Measurements from ENCODE around the gene ALDH3B1.
A peak's percentile ranks its signal among the peaks of the same experiment; 100 is the strongest.

Gene ALDH3B1

DNA sequence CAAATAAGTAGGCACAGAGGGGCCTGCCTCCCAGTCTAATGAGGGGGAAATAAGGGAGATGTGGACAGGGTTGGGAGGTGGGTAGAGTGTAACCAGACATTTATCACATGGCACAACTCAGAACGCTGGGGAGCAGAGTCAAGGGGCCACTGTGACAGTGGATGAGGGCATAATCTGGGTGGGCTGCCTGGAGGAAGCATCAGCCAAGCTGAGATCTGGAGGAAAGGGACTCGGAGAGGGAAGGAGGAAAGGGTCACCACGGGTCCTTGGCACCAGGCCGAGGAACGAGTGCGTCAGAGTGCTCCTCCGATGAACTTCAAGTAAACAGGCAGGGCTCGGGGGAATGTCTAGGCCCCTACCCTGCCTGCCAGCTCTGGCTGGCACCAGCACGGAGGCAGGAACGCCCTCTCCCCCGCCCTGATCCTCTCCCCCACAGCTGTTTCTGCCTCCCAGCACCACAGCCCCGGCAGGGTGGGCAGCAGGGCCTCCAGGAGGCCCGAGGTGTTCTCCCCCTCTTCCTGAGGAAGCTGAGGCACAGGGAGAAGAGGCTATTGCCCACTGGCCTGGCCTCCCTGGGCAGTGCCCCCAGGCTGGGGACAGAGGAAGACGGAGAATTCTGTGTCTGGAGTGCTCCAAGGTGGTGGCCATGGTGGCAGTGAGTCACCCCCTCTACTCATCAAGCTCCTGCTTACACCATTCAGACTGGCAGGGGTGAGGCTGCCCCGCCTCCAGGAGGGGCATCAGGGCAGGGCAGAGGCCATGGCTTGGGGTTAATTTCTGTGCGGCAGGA, 4.2 kb downstream of the ALDH3B1 start:
- DNase-seq, result peak; percentile 85

DNA sequence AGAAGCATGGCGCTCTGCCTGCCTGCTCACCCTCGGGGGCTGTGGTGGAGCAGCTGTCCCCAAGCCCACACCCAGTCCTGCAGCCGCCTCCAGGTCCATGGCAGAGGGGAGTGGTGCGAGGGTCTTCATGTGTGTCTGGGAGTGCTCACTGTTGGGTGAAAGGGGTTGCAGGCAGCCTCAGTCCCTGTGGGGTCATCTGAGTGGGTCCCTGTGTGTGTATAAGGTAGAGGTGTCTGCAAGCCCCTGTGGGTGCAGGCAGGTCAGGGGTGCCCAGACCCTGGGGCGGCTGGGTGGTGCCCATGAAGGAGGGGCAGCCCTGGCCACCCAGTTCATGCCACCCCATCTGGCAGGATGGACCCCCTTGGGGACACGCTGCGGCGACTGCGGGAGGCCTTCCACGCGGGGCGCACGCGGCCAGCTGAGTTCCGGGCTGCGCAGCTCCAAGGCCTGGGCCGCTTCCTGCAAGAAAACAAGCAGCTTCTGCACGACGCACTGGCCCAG, 4.9 kb downstream of the ALDH3B1 start:
- DNase-seq, result no peak

- DNase-seq, result no peak
Observed at GRCh38 chr11:68015467-68015866, 5.3 kb downstream of the ALDH3B1 start.

GRCh38 chr11:68016161-68016903, 6.2 kb downstream of the ALDH3B1 start:
- DNase-seq, result no peak

DNA sequence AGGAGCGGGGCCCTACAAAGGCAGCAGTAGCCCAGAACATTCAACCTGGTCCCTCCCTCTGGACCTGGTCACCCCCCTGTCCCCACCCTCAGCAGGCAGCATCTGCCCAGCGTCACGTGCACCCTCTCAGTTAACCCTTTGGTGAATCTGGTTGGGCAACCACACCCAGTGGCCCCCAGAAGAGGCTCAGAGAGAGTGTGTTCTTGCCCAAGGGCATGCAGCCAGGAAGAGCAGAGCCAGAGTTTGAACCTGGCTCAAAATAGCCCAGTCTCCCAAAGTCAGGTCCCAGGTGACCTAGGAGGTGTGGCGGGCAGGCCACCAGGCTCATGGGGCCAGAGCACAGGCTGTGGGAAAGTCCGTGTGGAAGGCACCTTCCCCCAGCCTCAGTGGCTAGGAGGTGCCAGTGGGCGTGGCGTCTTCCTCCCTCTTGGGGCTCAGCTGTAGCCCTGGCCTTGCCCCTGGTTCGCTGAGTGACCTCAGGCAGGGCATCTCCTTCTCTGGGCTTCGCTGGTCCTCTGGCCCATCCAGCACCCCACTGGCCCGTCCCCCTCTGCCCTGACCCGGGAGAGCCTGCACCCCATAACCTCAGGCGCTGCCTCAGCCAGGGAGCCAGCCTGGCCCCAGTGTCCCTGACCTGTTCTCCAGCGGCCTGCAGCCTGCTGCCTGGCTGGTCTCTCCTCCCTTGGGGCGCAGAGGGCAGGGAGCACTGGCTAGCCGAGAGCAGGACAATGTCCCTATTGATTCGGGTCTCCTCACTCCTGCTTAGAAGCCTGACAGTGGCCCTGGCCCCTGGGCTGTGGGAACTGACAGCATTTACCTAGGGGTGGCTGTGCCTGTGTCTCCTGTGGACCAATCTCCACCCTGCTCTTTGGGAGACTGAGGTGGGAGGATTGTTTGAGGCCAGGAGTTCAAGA, 7.0 kb downstream of the ALDH3B1 start:
- DNase-seq, result no peak

- no peak for DNase-seq
Observed at GRCh38 chr11:68017980-68018729, 8.0 kb downstream of the ALDH3B1 start.

DNA sequence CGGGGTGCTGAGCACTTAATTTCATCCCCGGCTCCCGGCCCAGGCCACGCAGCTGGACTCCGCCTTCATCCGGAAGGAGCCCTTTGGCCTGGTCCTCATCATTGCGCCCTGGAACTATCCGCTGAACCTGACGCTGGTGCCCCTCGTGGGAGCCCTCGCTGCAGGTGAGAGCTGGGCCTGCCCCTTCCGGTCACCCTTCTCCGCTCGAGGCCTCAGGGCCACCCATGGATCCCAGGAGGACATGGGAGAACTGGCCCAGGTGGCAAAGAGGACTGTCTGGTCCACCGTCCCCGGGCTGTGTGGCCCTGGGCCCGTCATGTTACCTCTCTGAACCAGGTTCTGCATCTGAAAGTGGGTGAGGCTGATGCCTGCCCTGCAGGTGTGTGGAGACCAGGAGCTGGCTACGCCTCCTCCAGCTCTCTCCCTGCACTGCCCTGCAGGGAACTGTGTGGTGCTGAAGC, 8.6 kb downstream of the ALDH3B1 start:
- no peak for DNase-seq

DNA sequence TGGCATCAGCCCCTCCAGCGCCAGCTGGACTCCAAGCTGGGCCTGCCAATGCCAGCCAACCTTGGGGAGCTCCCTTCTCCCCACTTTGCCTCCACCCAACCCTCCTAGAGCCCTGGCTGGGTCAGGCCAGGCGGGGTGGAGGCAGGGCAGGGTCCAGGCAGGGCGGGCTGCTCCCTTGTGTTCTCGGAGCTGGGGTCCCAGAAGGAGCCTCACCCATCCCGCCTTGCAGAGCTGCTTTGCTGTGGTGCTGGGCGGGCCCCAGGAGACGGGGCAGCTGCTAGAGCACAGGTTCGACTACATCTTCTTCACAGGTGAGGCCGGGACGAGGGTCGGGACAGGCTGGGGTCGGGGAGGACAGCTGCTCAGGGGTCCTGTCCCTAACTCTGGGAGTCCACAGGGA, 9.4 kb downstream of the ALDH3B1 start:
- no peak for DNase-seq

DNA sequence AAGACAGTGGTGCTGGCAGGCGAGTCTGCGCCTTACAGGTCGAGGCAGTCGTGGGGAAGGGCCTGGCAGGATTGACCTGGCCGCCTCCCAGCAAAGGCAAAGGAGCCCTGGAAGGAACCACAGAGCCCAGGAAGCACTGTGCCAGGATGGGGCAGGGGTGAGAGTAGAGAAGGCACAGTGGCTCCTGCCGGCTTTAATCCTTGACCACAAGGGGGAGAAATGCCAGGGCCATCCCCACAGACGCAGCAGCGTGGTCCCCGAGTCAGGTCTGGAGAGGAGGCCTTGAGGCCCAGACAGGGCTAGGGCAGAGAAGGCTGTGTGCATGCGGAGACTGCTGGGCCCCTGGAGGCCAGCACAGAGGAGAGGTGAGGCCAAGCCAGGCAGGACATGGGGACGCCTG, 10.4 kb downstream of the ALDH3B1 start:
- peak; percentile 51 for DNase-seq

- DNase-seq, result no peak
Observed at GRCh38 chr11:68021167-68021787, 11.2 kb downstream of the ALDH3B1 start.

DNA sequence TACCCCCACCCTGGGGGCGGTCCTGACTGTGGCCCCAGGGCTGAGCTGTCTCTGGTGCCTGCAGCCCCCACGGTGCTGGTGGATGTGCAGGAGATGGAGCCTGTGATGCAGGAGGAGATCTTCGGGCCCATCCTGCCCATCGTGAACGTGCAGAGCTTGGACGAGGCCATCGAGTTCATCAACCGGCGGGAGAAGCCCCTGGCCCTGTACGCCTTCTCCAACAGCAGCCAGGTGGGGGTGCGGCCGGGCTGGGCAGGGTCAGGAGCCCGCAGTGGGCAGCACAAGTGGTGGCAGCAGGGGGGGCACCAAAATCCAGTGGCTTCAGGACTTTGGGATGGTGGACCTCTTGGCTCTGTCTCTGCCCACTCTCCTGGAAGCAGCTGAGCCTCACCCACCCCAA, 12.4 kb downstream of the ALDH3B1 start:
- DNase-seq, result no peak

GRCh38 chr11:68024508-68024907, 14.4 kb downstream of the ALDH3B1 start:
- no peak for DNase-seq

- DNase-seq, result no peak
Observed at GRCh38 chr11:68025047-68025446, 14.9 kb downstream of the ALDH3B1 start.

DNA sequence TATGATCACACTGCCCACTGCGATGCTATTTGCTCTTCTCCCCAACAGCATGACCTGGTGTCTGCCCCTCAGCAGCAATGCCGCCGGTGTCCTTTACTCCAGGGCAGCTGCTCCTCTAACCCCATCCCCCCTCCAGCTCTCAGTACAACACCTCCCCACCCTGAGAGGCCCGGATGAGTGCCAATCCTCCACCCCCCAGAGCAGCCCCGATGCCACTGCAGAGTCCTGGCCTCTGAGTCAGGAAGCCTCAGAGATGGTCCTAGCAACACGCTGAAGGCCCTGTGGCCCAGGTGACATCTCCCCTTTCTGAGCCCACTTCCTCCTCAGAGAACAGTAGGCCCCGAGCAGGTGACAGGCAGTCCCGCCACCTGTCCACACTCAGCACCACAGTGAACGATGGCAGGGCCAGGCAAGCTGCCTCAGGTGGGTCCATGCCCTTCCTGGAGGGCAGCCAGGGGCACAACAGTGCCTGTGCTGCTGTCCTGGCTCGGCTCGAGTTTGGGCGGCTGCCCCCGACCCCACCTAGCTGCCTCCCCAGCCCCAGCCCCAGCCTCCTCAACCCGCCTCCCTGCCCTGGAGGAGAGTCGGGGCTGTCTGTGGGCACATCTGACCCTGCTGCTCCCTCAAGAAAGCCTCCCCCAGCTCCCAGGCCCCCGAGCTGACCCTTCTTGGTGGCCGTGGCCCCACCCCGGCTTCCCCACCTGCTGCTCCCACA, 16.4 kb downstream of the ALDH3B1 start:
- no peak for DNase-seq

DNA sequence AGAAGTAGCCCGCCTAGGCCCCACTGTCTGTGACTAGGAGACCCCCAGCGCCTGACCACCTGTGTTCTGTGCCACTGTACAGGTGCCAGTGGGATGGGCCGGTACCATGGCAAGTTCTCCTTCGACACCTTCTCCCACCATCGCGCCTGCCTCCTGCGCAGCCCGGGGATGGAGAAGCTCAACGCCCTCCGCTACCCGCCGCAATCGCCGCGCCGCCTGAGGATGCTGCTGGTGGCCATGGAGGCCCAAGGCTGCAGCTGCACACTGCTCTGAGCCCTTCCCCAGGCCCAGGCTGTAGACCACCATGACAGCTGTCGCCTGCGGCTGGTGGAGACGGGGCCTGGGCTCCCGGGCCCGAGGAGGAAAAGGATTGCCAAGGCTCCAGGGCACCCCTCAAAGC, 17.5 kb downstream of the ALDH3B1 start:
- no peak for DNase-seq

DNA sequence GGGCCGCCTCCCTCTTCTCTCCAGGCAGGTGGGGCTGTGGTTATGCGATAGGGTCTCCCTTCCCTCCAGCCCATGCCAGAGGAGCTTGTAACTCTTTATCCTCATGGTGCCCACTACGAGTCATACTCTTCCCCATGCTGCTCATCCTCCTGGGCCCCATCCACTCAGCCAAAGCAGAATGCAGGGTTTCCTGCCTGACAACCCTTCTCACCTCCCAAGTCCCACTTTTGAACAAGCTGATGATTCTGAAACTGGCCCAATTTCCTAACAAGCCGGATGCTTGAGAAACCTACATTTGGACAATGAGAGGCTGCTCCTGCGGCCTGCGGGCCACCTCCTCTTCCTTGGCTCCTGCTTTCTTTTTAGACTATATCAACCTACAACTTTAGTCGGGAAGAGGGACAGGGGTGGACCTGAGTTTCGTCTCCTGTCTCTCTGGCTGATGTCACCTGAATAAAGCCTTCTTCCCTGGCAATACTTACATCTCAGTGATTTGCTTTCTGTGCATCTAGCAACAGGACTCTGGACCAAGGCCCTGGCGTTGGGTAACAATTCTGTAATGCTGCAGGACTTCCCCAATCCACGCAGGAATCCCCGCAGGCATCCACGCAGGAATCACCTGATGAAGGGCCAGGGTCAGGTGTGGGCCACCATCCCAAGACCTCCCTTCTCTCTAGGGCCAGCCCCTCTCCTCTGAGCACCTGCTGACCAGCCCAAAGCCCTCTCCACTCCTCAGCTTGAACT, 18.8 kb downstream of the ALDH3B1 start:
- peak; percentile 69 for DNase-seq

DNA sequence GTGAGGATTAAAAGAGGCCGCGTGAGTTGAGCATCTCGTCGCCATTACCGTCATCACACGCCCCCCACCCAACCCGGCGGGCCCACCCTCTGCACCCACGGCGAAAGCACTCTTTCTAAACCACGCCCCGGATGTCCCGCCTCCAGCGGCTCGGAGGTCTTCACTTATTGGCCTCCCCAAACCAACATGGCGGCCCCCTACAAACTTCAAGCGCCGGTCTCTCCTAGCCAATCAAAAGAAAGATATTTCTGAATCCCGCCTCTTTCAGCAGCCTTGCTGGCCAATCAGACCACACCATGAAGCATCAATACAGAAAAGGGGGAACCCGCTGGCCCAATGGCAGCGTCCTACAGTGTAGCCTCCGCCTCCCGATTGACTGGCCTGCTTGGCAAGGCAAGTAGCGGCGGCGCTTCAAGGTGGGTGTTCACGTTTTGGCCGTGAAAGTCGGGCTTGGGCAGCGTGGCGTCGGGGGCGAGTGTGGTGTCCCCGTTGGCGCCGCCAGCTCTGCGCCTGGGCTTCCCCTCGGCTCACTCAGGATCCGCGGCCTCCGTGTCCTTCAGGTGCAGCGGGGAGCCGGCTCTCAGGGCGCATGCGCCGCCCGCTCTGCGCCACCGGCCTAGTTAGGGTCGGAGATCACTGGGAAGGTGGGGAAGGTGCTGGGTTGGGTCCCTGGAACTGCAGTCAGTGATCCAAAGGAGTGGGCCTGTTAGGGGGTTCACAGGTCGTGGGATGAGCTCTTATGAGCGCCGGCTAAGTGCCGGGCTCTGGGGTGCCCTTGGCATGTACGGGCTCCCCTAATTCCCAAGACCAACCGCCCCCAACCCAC, 20.4 kb downstream of the ALDH3B1 start, which contains the start of gene NDUFS8:
Gene NDUFS8 (plus strand): TSS at position 364 of the 826 bp plus-strand sequence. CDS start 1,471 bp downstream, outside the sequence.
- peak; percentile 100 for DNase-seq

GRCh38 chr11:68031144-68031464, 21.0 kb downstream of the ALDH3B1 start:
- DNase-seq, result no peak

- DNase-seq, result no peak
Observed at GRCh38 chr11:68032003-68032402, 21.9 kb downstream of the ALDH3B1 start.

Data from EL (cell line).